HG02763 (cell line): Measurements from ENCODE around the gene BAIAP2.

Experiments
- ATAC-seq: cut with Tn5 transposase; IDR thresholded peaks from one replicate; pipeline ENCODE4 v1.9.1; 2021; ENCODE audit warnings: mild to moderate bottlenecking, moderate library complexity; ENCODE audit not compliant: unreplicated experiment

The BAIAP2 gene

DNA sequence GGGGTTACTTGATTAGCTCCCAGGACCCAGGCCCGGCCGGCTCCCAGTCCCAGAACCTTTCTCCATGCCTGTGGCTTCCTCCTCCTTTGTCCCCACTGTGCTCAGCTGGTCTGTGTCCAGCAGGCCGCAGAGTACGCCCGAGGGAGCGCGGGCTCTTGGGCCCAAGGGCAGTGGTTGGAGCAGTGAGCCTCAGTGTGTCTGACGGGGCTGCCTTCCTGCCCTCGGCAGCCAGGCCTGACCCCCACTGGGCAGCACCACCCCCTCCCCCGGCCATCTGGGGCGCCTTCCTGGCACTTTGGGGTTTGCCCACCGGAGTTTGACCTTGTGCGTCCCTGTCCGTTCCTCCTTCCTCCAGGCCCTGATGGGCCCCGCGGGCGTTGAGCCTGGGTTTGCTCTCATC is 67.9 kb downstream of the BAIAP2 start:
- ATAC-seq, result no peak

DNA sequence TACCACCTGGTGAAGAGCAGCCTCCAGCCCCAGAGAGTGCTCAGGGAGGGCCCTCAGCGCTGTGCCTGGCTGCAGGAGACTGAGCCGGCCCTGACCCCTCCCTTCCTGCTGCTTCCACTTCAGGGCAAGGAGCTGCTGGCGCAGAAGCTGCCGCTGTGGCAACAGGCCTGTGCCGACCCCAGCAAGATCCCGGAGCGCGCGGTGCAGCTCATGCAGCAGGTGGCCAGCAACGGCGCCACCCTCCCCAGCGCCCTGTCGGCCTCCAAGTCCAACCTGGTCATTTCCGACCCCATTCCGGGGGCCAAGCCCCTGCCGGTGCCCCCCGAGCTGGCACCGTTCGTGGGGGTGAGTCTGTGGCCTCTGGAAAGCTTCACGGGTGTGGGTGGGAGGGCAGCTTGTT is 68.4 kb downstream of the BAIAP2 start:
- no peak for ATAC-seq

DNA sequence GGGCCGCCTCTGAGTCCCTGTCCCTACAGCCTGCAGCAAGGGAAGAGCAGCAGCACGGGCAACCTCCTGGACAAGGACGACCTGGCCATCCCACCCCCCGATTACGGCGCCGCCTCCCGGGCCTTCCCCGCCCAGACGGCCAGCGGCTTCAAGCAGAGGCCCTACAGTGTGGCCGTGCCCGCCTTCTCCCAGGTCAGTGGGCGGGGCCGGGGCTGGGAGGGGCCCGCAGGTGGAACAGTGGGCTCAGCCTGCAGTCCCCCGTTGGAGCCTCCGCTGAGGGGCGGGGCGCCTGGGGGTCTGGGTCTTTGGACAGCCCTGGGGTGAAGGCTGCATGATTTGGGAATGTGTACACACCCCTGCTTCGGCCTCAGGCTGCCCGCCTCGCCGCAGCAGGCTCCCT is 71.8 kb downstream of the BAIAP2 start:
- ATAC-seq, result no peak

DNA sequence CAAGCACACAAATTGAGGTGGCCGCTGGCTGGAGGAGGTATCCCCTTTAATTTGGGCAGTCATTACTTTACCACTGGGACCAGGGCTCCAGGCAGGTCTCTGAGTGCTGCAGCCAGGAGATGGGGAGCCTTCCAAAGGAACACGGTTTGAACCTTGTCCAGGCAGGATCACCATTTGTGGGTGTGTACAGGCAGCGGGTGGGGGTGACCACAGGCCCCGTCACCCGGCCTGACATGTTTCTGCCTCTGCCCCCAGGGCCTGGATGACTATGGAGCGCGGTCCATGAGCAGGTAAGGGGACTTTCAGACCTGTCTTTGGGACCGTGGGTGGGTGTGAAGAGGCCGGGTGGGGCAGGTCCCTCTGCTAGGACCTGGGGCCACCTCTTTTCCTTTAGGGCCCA is 73.3 kb downstream of the BAIAP2 start:
- no peak for ATAC-seq

DNA sequence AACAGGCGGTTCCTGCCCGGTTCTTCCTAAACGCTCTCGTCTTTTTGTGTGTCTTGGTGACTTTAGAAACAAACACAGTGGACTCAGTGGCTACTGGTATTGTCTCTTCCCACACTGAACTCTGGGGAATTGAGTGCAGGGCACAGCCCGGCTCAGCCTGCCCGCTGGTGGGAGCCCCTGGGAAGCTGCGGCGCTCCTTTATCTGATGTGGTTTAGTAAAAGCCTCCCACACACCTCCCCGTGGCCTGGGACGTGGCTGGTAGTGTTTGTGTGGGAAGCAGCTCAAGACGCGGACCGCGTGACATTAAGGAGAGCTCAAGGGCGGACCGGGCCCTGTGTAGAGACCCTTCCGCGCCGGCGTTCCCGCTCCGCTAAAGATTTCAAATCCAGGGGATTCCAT is 75.0 kb downstream of the BAIAP2 start:
- no peak for ATAC-seq

DNA sequence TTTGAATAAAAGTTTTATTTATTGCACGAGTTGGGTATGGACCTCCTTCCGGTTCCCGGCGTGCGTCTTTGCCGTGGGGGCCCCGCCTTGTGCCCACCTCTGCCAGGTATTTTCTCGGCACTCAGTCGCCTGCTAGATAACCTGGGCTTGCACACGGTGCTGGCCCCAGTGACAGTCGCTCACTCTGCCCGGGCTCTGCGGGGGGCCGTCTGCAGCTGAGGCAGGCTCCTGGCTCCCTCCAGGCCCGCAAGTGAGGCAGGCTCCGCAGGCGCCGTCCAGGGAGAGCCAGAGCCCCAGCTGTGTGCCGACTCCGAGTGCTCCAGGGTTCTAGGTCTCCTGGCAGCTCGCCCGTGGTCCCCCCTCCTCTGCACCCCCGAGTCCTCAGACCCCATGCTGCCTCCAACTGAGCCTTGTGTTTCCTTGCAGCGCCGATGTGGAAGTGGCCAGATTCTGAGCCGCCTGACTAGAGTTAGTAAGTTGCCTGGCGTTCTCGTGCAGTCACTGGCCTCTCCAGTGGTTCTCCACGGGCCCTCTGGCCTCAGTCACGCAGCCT is 75.6 kb downstream of the BAIAP2 start:
- no peak for ATAC-seq

DNA sequence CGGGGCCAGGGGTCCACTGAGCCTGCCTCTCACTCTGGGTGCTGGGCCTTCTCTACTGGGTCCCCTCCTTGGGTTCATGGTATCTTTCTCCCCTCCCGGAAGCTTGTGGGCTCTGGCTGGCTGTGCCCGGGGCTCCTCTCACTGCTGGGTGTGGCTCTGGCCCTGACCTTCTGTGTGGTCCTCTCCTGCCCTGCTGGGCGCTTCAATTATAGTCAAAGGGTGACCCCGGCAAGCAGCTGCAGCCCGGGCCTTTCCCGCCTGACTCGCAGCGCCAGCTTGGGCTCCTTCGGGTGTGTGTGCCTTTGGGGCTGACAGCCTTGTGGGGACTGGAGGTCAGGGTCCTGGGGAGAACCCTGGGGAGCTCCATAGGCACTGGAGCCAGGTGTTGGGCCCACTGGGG is 76.1 kb downstream of the BAIAP2 start:
- ATAC-seq, result no peak

DNA sequence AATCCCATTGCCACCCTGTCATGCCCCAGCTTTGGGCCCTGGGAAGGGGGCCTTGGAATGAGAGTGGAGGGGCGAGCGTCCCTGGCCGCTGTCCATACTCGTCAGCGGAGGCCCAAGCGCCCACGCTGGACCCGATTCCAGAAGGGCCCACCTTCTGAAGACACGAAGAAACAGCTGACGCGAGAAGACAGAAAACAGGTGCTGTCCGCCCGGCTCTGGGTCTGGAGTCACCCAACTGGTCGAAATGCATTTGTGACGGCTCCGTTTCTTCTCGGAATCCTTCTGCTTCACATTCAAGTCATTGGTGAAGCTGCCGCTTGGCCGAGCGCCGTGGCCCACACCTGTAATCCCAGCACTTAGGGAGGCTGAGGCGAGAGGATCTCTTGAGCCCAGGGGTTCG is 77.5 kb downstream of the BAIAP2 start:
- ATAC-seq, result no peak

DNA sequence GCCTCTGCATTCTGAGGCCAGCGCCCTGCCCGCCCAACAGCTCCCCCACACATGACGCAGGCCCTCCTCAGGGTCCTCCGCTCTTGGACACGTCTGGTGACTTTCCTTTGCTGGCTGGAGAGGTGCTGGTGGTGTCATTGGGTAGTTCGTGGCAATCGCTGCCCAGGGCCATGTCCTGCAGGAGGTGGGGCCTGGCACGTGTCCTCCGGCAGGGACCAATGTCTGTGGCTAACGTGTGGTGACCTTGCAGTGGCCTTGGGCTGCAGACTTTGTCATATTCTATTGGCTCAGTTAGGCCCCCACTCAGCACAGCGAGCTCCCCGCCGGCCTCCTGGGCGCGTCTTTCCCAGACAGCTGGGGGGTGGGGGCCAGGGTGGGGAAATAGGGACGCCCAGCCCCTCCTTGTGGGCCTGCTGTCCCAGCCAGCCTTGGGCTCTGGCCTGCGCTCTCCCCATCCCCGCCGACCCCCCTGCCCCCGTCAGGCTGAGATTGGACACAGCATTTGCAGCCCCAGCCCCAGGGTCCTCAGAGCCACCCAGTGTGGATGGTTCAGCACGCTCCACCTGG is 78.3 kb downstream of the BAIAP2 start:
- ATAC-seq, result no peak

DNA sequence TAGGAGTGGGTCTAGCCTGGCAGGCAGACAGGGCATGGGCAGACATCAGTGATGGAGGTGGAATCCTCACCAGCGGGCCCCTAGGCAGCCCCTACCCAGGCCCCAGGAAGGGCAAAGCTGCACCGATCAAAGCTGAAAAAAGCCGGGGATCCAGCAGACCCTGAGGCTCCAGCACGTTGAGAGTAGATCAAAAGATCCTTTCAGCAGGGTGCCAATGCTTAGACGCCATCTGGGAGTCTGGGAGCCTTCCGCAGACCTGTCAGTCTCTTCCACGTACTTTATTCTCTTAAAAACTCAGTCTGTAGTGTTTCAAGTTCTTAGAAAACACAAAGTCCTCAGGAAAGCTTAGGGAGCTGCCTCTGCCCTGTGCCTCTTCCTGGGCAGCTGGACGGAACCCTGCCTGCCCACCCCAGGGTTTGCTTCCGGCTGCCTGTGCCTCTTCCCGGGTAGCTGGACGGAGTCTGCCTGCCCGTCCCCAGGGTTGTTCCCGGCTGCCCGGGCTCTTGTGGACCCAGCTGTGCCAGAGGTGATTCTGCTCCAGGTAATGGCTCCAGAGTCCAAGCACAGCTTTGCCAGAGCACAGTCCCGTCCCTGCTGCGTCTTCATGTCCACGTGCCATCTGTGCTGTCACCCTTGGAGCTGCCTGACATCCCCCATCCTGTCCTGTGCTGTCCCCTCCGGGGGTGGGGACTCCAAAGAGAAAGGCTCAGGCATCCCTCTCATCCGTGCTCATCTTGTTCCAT is 79.6 kb downstream of the BAIAP2 start:
- ATAC-seq, result no peak

DNA sequence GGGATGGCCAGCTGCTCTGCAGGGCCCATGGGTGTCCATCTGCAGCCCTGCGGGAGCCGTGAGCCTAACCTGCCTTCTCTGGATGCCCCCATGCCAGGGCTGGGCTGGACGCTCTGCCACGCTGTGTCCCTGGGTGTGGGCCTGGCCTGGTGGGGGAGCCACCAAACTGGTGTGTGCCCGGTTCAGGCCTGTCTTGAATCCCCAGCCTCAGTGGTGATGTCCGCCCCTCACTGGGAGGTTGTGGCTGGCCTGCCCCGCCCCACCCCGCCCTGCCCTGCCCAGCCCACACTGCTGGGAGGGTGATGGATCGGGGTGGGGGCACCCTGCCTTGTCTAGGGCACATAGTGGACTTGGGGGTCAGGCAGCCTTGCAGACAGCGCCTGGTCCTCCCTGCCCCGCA is 80.3 kb downstream of the BAIAP2 start:
- no peak for ATAC-seq

DNA sequence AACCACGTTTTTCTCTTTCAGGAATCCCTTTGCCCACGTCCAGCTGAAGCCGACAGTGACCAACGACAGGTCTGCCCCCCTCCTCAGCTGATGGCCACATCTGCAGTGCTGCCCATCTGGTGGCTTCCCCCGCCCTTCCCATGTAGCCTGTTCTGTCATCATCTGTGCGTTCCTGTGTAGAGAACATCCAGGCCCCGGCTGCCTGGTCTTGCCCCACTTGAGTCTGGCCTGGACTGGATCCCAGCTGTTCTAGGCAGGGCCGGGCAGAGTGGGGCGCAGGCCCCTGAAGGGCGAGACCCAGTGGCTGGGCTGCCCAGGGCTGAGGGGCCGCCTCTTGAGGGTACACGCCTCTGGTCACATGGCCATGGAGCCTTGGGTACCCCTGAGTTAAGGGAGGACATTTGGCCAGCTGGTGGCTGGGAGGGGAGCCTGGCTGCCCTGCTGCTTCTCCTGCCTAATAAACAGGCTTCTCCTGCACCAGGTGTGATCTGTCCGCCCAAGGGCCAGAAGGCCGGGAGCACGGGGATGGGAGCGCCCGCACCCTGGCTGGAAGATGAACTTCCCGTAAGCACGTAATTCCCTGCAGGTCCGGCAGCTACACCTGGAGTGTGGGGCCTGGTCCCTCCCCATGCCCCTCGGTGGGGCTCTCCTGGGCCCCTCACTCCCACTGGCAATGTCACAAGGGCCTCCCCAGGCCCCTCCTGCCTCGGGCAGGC is 81.0 kb downstream of the BAIAP2 start:
- ATAC-seq, result no peak

DNA sequence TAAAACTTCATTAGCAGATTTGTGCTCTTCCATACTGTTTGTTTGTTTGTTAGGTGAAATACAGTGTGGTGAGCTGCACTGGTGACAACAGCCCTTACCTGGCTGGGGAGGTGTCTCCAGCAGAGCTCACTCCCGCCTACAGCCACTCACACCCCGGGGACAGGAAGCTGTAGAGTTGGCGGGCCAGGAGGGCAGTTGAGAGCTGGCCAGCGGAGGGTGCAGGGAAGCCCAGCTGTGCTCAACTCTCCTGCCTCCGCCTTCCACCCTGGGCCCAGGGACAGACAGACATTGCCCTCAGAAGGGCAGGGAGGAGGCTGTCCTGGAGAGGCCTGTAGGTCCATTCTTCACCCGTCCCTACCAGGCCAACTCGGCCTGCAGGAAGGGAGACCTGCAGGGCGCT is 81.8 kb downstream of the BAIAP2 start:
- ATAC-seq, result no peak

DNA sequence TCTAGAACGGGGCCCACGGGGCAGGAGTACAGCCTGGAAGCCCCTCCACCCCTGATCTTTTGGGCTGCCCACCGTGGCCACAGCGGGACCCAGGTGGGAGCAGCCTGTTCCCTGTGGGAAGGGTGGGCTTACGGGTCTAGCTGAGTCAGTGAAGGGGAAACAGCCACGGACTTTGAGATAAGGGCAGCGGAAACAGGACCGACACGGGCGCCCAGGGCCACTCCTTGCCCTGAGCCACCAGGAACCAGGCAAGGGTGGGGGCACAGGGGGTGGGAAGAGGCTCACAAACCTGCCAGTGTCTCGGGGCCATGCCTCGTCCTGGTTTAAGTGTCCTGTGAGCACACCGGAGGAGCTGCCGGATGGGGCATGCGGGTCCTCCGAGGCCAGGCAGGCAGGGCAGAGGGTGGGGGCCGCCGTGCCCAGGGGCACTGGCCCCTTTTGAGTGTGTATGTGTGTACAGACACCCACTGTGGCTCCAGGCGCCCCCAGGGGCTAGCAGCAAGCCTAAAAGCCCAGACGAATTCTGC is 82.8 kb downstream of the BAIAP2 start:
- no peak for ATAC-seq

DNA sequence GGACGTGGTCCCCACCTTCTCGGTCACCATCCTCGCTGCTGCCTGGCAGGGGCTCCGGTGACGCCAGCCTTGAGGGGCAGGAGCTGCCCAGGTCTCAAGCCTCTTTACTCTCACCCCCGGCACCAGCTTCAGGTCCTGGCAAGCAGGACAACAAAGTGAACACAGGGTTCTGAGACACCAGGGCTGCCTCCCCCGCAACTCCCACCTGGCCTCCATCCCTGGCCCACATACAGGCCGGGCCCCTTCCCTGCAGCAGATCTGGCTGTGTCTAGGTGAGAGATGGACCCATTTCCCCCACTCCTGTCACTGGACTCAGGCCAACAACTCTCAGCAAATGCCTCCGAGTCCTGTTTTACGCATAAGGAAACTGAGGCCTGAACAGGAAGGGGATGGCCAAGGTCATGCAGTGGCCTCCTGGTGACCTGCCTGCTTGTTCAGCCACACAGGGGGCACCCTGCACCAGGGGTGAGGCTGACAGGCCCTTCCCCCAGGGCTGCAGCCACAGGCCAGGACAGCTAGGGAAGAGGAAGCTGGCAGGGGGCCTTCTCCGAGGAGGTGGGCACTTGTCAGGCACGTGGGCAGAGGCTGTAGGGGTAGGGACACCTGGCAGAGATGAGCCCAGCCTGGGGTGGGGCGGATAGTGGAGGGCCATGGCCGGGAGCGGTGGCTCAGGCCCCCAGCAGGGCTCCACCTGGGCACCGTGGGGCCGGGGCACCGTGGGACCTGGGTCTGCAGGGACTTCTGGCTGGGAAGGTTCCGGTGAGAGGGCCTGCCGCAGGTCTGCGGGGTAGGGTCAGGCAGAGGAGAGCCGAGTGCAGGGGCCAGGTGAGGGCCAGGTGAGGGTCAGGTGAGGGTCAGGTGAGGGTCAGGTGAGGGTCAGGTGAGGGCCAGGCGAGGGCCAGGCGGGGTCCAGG is 83.6 kb downstream of the BAIAP2 start:
- ATAC-seq, result no peak

DNA sequence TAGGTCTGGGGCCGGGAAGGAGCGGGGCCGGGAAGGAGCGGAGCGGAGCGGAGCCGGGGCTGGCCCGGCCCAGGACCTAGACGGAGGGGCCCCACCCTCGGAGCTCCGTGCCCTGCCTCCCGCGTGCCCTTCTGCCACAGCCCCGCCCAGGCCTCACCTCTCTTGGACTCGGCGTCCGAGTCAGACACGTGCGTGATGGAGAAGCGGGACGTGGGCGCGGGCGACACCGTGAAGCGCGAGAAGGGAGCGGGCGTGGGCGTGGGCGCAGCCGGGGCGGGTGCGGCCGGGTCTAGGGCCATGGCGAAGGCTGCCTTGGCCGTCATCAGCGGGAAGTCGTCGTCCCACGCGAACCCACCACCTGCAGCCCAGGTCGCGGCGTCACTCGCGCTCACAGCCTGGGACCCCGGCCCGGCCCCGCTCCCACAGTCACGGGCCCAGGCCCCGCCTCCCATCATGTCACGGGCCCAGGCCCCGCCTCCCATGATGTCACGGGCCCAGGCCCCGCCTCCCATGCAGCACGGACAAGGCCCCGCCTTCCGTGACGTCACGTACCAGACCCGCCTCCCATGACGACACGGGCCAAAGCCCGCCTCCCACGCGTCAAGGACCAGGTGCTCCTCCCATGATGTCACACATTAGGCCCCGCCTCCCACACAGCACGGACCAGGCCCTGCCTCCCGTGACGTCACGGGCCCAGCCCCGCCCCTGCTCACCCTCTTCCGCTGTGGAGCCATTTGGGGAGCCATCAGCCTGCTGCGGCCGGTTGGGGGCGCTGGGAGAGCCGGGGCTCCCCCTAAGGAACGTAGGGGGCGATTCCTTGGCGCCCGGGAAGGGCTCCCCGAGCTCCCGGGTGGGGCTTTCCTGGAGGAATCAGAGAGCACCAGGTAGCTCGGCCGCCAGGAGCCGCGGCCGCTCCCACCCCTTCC is 84.5 kb downstream of the BAIAP2 start:
- no peak for ATAC-seq

DNA sequence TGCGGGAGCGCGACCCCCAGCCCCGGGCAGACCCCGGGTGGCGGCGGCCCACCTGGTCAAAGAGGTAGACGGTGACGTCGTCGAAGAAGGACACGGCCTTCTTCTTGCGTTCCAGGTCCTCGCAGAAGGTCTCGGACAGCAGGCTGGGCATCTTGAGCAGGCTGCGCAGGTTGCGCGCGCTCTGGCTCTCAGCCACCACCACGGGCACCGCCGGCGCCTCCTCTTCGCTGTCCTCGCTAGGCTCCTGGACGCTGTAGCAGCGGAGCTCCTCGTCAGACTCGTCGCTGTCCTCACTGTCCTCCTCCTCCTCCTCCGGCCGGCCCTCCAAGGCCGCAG is 85.2 kb downstream of the BAIAP2 start:
- ATAC-seq, result no peak

DNA sequence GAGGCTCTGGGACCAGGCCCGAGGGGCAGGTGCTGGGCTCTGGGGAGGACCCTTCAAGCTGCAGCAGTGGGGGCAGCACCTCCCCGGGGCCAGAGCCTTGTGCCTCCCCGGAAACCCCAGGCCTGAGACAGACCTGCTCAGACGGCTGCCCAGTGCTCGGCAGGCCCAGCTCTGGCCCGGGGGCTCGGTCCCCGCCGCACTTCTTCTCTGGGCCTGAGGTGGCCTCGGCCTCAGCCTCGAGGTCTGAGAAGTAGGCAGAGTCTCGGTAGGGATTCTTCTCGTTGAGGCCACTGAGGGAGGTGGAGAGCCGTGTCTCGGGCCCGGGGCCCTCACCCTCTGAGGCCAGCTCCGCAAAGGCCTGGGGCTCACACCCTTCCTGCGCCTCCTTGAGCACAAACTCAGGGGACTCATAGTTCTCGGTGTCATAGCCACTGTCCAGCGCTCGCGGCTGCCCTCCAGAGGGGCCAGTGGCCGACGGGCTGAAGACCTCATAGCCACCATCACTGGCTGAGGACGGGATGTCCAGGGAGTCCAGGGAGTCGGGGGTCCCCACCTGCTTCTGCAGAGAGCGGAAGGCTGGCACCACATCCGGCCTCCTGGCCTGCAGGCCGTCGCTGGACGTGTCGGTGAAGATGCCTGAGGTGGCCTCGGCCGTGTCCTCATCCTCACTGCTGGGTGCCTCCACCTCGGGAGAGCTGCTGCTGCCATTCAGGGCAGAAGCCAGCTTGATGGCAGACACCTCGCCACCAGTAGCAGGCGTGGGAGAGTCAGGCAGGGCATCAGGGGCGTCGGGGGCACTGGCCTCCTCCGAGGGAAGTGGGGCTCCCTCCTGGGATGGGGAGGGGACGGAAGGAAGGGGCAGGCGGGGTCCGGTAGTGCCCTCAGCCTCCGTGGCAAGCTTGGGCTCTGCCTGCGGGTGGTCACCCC is 86.0 kb downstream of the BAIAP2 start:
- no peak for ATAC-seq
